GM21381 (cell line): ENCODE measurements around the gene LEPROT.

Experiments
- ATAC-seq: cut with Tn5 transposase; IDR thresholded peaks from one replicate; pipeline ENCODE4 v1.9.1; 2021; ENCODE audit warnings: mild to moderate bottlenecking, moderate library complexity; ENCODE audit not compliant: unreplicated experiment

The LEPROT gene

DNA sequence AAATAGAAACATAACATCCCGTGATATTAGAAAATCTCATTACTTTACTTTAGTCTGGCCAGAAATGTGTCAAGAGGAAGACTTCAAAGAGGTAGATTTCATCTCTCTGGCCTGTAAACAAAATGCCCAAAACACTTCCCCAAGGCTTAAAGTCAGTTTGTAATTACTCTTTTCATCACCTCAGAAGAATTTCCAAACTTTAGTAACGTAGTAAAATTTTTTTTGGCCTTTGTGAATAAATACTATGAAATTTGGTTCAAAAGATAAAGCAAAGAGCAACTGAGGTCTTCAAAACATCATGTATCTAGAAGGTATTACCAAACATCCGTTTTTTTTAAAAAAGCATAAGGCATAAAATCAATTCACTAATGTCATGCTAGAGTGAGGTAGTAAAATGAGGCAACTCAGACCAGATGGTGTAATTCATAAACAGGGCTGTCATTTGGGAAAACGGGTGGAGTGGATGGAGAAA, 51.4 kb downstream of the LEPROT start:
- no peak for ATAC-seq

DNA sequence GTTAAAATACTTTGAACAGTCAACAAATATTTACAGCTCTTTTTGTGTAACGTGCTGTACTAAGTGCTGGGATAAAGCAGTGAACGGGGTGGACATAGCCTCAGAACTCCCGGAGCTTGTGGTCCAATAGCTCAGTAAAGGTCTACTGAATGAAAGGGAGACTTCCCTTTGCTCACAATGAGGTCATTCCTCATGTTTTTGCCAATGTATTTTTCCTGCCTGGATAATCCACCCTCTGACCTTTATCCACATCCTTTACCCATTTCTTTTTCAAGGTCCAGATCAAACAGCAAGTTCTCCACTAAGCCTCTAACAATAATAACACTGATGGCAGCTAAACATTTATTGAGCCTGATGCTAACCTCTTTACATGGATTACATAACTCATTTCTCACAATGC, 55.9 kb downstream of the LEPROT start:
- ATAC-seq: no peak

DNA sequence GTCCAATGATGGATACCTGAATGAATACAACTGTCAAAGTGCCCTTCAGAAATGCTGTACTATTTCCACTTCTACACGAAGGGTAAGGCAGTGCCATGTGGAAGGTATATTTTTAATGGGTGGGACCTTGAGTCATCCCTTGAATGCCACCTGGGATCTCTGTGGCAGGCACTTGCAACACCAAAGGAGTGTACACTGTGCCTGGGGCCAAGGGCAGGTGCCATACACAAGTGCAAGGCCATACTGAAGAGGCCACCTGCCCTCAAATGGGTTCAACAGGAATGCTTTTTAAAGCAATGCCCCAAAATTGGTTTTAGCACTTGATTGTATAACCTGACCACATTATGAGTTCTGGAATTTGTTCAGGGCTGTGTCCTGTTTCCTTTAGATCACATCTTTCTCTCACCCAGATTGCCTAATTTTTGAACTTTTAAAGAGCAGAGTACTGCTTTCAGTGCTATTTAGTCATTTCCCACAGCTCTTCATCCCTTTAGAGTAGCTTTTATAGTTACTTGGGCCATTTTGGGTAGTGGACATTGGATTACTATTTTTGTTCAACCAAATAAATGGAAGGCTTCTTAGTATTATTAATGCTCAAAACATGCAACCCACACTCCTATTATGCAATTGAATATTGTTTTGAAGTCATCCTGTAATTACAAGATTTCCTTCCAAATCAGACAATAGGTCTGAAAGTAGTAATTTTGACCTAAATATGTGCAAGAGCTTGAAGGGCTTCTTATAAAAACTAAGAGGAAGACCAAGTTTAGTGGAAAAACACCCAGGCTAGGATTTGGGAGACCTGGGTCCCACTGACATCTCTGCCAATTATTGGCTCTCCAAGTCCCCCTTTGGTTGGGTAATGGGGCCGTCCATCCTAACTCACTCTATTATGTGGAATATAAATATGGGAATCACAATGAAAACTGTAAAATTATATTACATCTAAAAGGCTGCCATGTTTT, 57.2 kb downstream of the LEPROT start:
- no peak for ATAC-seq

DNA sequence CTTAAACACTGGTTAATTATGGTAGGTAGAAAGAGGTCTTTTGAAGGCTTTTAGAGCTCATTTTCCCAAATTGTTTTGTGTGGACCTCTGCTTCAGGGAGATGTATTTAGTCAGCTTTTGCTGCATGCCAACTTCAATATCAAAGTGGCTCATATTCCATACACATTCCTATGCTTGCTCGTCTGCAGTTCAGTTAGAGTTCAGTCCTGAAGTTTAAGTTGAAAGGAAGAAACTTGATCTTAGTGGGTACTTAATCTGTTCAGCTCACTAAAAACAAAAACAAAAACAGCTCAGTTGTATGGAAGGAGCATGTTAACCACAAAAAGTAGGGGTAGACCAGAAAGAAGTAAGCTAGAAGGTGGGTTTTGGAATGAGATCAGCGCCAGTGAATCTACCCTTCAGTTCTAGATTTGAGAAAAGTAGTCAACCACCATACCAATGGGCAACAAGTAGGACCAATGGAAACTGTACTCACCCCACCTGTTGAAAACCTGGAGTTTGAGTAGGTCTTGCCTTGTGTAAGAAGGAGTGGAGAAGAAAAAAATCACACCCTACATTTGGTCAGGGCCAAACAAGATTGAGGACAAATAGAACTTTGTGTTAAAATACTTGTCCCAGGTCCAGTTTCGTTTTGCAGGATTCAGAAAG, 58.0 kb downstream of the LEPROT start:
- ATAC-seq: no peak

DNA sequence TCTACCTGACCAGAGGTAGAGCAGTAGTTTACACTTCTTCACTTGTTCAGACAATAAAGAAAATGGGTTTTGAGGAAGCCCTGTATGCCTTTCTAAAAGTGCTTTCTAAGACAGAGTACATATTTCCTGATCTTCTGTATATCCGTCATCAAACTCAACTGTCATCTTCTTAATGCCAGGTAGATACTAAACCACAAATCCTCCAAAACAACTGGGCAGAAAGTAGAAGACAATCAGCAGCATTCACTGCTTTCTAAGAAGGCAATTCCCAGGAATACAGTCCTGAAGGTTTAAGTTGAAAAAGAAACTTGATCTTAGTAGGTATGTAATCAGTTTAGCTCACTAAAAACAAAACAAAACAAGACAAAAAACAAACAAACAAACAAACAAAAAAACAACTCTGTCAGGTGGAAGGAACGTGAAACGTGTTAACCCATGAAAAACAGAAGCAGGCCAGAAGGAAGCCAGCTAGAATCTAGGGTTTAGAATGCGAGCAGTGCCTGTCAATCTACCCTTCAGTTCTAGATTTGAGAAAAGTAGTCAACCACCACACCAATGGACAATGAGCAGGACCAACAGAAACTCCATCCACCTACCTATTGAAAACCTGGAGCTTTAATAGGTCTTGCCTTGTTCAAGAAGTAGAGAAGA, 59.2 kb downstream of the LEPROT start:
- no peak for ATAC-seq

DNA sequence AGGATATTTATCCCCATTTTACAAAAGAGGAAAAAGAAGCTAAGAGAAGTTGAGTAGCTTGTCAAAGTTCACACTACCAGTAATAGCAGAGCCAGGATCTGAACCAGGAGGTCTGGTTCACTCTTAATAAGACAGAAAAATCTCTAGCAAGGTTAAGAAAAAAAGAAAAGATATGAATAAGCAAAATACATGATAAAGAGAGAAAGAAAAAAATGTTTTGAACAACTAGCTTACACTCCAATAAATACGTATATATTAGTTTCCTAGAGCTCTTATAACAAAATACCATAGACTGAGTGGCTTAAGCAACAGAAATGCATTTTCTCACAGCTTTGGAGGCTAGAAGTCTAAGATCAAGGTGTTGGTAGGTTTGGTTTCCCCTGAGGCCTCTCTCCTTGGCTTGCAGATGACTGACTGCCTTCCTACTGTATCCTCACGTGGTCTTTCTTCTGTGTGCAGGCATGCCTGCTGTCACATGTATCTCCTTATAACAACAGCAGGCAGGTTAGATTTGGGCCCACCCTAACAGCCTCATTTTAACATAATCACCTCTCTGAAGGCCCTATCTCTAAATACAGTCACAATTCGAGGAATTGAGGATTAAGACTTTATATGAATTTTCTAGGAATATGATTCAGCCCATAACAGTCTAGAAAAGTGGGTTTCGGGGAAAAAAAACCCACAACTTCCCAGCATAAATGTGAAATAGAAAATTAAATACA, 60.4 kb downstream of the LEPROT start:
- no peak for ATAC-seq

DNA sequence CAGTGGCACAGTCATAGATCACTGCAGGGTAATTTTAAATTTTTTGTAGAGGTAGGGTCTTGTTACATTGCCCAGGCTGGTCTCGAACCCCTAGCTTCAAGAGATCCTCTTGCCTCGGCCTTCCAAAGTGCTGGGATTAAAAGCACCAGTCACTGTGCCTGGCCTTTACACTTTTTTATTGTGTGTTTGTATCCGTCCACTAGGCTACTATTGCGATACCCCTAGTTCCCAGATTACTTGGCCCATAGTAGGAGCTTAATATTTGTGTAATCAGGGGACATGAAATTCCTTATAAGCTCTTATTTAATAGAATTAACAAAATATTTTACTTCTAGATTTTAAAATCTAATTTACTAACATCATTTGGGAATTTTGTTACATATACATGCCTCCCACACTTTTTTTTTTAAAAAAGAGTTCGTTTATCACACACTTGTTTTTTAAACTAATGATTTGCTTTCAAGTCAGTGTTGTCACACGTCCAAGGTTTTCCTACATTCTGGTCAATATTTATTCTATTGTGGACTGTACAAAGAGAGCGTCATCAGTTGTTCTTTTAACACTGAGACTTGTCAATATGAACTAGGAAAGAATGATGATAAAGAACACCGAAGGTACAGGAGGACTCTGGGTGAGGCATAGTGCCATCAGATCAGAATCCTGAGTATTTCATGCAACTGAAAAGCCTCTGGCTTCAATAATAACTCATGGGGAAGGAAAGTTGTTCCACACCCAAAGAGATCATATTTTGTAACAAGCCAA, 63.7 kb downstream of the LEPROT start:
- no peak for ATAC-seq
